ENCODE measurements around the gene ZFP36L1.

The ZFP36L1 gene

DNA sequence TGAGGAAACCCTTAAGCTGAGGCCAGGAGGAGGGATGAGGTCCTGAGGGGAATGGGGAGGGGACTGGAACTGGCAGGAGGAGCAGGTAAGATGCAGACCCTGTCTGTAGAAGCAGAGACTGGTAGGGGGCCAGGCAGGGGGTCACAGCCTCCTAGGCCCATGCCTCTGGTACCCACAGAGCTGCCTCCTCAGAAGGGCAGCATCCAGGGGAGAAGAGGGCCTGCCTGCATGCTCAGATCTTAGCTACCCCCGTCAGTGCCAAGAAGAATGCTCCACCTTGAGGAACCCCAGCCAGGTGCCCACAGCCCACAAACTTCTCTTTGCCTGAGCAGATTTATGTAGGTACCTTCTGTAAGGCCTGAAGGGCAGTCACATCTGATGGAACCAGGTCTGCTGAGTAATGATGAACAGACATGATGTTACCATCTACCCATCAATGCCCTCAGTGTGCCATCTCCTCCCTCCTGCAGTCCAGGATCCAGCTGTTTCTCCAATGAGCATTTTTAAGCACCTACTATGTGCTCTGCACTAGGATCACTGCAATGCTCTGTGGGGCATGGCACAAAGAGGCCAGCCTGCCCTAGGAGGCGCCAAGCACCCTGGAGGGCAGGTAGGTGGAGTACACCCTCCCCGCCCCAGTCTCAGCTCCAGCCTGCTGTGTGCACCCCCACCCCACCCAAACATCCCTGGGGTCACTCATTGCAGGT is 24.8 kb upstream of the ZFP36L1 start:
- Histone ChIP-seq H3K4me3 (ENCODE audit: low read depth, low read length) (no peak overlapping the region), H3K27me3 (no peaks in the 10 kb centered on the region), H3K9me3 (no peaks in the 10 kb centered on the region), H3K36me3 (no peaks in the 10 kb centered on the region), H3K4me1 (no peaks in the 10 kb centered on the region)
- DNase-seq = no peak
- TF ChIP-seq, protein P1, sequence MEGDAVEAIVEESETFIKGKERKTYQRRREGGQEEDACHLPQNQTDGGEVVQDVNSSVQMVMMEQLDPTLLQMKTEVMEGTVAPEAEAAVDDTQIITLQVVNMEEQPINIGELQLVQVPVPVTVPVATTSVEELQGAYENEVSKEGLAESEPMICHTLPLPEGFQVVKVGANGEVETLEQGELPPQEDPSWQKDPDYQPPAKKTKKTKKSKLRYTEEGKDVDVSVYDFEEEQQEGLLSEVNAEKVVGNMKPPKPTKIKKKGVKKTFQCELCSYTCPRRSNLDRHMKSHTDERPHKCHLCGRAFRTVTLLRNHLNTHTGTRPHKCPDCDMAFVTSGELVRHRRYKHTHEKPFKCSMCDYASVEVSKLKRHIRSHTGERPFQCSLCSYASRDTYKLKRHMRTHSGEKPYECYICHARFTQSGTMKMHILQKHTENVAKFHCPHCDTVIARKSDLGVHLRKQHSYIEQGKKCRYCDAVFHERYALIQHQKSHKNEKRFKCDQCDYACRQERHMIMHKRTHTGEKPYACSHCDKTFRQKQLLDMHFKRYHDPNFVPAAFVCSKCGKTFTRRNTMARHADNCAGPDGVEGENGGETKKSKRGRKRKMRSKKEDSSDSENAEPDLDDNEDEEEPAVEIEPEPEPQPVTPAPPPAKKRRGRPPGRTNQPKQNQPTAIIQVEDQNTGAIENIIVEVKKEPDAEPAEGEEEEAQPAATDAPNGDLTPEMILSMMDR (IDR thresholded peaks at IDR 0.05; ENCODE audit: low read depth, low read length) = no peak

DNA sequence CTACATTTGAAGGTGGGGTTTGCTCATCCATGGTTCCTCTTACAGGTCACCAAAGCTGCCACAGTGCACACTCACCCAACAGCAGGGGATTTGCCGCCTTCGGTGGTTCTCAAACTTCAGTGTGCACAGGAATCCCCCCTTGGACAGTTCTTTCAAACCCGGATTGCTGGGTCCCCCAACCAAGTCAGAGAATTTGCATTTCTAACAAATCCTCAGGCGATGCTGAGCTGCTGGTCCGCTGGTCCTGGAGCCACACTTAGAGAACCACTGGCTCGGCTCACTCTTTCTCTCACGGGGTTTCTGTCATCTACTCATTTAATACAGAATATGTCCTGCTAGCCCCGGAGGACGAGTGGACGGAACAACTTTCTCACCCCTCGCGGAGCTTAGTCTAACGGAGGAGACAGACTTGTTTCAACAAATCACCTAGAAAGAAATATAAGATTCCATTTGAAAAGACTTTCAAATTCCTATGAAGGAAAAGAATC is 24.1 kb upstream of the ZFP36L1 start:
- H3K27me3 ChIP-seq = no peaks in the 10 kb centered on the region
- DNase-seq = no peak
- TF ChIP-seq, protein P1 (IDR thresholded peaks at IDR 0.05; ENCODE audit: low read depth, low read length) = no peak
- no peaks in the 10 kb centered on the region for H3K4me1 ChIP-seq
- H3K9me3 ChIP-seq = no peaks in the 10 kb centered on the region
- no peak overlapping the region for H3K4me3 ChIP-seq (ENCODE audit: low read depth, low read length)
- H3K36me3 ChIP-seq = no peaks in the 10 kb centered on the region

DNA sequence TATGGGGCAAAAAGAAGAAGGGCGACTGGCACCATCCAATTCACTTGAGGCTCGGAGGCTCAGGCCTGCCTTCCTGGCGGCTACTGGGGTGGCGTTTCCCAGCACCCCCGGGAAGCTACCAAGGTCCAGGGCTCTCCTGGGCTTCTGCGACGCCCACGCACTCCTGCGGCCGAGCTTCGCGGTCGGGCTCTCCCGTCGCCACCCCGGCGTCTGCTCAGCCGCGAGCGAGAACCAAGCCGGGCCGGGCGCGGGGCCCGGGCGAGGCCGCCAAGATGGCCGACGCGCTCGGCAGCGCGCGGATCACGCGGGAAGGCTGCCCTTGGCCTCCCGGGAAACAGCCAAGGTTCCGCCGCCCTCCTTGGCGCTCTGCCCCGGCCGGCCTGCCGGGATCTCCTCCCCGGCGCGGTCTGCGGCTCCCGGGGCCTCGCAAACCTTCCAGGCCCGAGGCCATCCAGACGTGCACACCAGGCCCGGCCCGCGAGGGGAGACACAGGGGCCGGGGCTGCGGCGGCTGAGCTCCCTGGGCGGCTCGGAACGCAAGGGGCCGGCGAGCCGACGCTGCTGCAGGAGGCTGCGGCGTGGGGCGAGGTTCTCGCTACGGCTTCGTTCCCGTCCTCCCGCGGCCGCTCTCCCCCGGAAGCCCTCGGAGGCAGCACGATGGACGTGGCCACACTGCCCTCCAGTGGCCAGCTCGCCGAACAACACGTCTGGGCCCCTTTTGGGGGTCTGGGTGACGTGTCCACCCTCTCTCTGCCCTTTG is 23.5 kb upstream of the ZFP36L1 start:
- Histone ChIP-seq H3K4me3 (ENCODE audit: low read depth, low read length) (peak overlapping the region; percentile 63), H3K9me3 (no peaks in the 10 kb centered on the region)
- DNase-seq = peak; percentile 92

DNA sequence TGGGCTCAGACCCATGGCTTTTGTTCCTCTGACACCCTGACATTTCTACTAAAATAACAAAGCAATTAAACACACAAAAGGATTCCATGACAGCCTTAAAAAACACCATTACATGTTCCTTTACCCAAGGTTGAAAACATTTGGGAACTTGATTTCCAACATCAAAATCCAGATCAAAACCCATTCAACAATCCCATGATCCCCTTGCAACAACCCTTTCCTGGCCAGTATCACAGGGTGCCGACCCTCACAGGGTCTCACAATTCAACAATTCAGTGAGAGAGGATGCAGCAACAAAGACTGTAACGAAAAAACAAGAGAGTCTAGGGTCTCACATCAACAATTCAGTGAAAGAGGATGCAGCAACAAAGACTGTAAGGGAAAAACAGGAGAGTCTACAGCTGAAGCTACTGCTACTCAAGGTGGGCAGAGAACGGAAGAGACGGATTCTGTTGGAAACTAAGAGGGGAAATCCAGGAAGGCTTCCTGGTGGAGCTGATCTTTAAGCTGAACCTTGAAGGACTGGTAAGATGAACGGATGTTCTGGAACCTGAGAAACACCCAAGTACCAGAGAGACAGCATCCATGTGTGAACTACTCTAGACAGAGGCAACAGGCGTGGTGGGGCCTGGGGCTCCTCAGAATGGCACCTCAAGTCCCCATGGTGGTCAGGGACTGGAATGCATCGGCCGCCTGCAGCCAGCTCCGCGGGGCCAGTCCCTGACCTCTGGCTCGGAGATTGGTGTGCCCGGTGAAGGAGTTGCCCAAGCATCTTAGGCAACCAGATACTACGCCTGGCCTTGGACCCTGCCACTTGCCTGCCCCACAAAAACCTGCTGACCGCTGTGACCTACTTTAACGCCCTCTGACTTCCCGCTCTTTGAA is 22.7 kb upstream of the ZFP36L1 start:
- H3K27me3 ChIP-seq = no peaks in the 10 kb centered on the region
- H3K9me3 ChIP-seq = no peaks in the 10 kb centered on the region
- H3K36me3 ChIP-seq = no peaks in the 10 kb centered on the region
- no peaks in the 10 kb centered on the region for H3K4me1 ChIP-seq
- TF ChIP-seq, protein P1 (IDR thresholded peaks at IDR 0.05; ENCODE audit: low read depth, low read length) = no peak
- H3K4me3 ChIP-seq (ENCODE audit: low read depth, low read length) = peak overlapping the region; percentile 63
- DNase-seq = no peak

More for the DNA sequence above, 23.5 kb upstream of the ZFP36L1 start:
- H3K27me3 ChIP-seq = no peaks in the 10 kb centered on the region
- TF ChIP-seq, protein P1 (IDR thresholded peaks at IDR 0.05; ENCODE audit: low read depth, low read length) = peak; percentile 85
- no peaks in the 10 kb centered on the region for H3K4me1 ChIP-seq
- H3K36me3 ChIP-seq = no peaks in the 10 kb centered on the region

DNA sequence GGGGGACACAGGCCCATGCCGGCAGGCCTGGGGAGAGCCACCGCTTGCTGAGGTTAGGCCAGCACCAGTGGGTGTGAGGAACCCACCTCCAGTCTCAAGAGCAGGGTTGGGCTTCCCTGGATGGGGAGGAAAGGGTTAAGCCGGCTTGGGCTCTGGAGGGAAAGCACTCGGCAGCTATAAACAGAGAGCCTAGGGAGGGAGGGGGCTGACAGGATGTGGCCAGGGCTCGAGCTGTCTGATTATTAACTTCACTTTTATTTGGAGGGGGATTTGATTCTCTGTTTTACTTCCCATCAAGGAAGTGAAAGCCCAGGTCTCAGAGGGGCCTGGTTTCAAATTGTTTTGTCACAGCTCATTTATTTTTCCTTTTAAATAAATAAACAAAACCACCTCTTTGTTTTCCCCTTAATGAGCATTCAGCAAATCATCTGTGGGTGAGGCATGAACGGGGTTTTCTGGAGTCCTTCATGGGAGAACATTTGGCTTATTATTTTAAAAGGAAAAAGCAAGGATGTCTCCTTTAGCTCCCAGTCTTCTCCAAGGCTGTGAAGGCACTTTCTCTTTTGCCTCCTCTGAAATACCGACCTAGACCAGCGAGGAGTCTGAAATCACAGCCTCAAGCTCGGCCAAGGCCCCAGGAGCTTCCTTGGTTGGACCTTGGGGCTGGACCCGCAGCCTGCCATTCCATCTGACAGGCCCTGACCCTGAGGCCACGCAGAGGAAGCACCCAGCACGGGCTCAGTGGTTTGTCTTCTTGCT is 21.9 kb upstream of the ZFP36L1 start:
- no peak for DNase-seq
- Histone ChIP-seq H3K4me1 (no peaks in the 10 kb centered on the region), H3K9me3 (no peaks in the 10 kb centered on the region), H3K27me3 (no peaks in the 10 kb centered on the region), H3K4me3 (ENCODE audit: low read depth, low read length) (no peak overlapping the region), H3K36me3 (no peaks in the 10 kb centered on the region)
- TF ChIP-seq, protein P1 (IDR thresholded peaks at IDR 0.05; ENCODE audit: low read depth, low read length) = no peak
